Mucosa of descending colon (tissue), 3 donors: ENCODE measurements around the gene CFAP65. TPM values are rescaled to one million over a fixed set of nuclear protein-coding genes. Genes with fewer than 3 reads are reported as not detected.

ENCODE experiments used
- ATAC-seq: fragments of 200-7000 bp; cut with Tn5 transposase; one replicate; pipeline ENCODE4 v1.9.1; 2020; ENCODE audit warnings: mild to moderate bottlenecking, moderate library complexity
- DNase-seq, 3 donors: peaks; one replicate each; pipeline ENCODE4 v3.0.0-alpha.2; 2020
- H3K36me3 ChIP-seq: fragments of 200-600 bp; one replicate; pipeline ENCODE4 v1.8.0; 2021; ENCODE audit warnings: low read depth, mild to moderate bottlenecking
- H3K4me1 ChIP-seq: fragments of 200-600 bp; one replicate; pipeline ENCODE4 v1.8.0; 2021; ENCODE audit warnings: low read depth, mild to moderate bottlenecking
- H3K4me3 ChIP-seq: fragments of 200-600 bp; one replicate; pipeline ENCODE4 v1.8.0; 2021; ENCODE audit warnings: mild to moderate bottlenecking
- H3K9me3 ChIP-seq: fragments of 200-600 bp; one replicate; pipeline ENCODE4 v1.8.0; 2021; ENCODE audit warnings: mild to moderate bottlenecking
- CTCF ChIP-seq: fragments of 200-600 bp; IDR thresholded peaks from one replicate; pipeline ENCODE4 v1.8.0; 2022; ENCODE audit warnings: antibody characterized with exemption, mild to moderate bottlenecking
- intact Hi-C, 2 donors: fragments of 100-400 bp; cut with DNase I in 1 of 2; cut with micrococcal nuclease in 1 of 2; formaldehyde crosslinking; loops; one replicate each; pipeline versions ENCODE4 v1.11.0 to v1.11.1; 2022; cut with DNase I, micrococcal nuclease
- total RNA-seq, 3 donors: library from RNA; stranded (reverse); fragmentation: NEBNext Ultra II Directional in 2 of 3; extraction: Animal tissue kit (Norgen Biotek cat#: 25700) in 2 of 3; gene quantifications; one replicate each; pipeline versions ENCODE4 v1.2.1 to v1.2.4, GENCODE V29; 2021 to 2023
- donor health status: DM: no; HTN: no; CAD: no; lungs with moderate emphysema.
- donor health status: DM: no; HTN: no; CAD: no.
- donor health status: DM: no; HTN: yes; CAD: no.

CFAP65 gene
- total RNA-seq, 3 donors from 2014 or later = 0.09 to 0.46 (median 0.27) TPM

- Histone ChIP-seq H3K4me3 (no peak overlapping the region), H3K36me3 (no peaks in the 10 kb centered on the region), H3K4me1 (no peaks in the 10 kb centered on the region), H3K9me3 (no peaks in the 10 kb centered on the region)
- intact Hi-C loops = loop anchor here in 1 of 2 donors (10.0 kb wide), 1 partner anchor 124 kb away; no protein-coding TSS in a partner anchor
- ATAC-seq (peak; percentile 5), DNase-seq (no peak)
- TF ChIP-seq CTCF = no peak
These were observed 11.0 kb downstream of the CFAP65 start for GRCh38 chr2:219030177-219030940.

- Histone ChIP-seq H3K36me3 (no peaks in the 10 kb centered on the region), H3K4me1 (no peaks in the 10 kb centered on the region), H3K9me3 (no peaks in the 10 kb centered on the region), H3K4me3 (no peak overlapping the region)
- peak; percentile 98 for TF ChIP-seq CTCF
- peak; percentile 80 to 91 (median 90) for DNase-seq
- intact Hi-C loops = loop anchor here in 1 of 2 donors (10.0 kb wide), 1 partner anchor 125 kb away; no protein-coding TSS in a partner anchor
- ATAC-seq = peak; percentile 98
These were observed 11.5 kb downstream of the CFAP65 start for GRCh38 chr2:219029829-219030165.

GRCh38 chr2:219028996-219029828 lies 12.1 kb downstream of the CFAP65 start:
- no peak for TF ChIP-seq CTCF
- ATAC-seq = no peak
- intact Hi-C loops = no loop called here
- Histone ChIP-seq H3K9me3 (no peaks in the 10 kb centered on the region), H3K4me3 (no peak overlapping the region), H3K36me3 (no peaks in the 10 kb centered on the region), H3K4me1 (no peaks in the 10 kb centered on the region)
- DNase-seq = no peak

GRCh38 chr2:219028141-219028540 lies 13.2 kb downstream of the CFAP65 start:
- Histone ChIP-seq H3K4me1 (no peaks in the 10 kb centered on the region), H3K9me3 (no peaks in the 10 kb centered on the region), H3K4me3 (no peak overlapping the region), H3K36me3 (no peaks in the 10 kb centered on the region)
- no peak for DNase-seq
- TF ChIP-seq CTCF = no peak
- no peak for ATAC-seq
- intact Hi-C loops = no loop called here

- TF ChIP-seq CTCF = no peak
- no peaks in the 10 kb centered on the region for H3K9me3 ChIP-seq
- H3K36me3 ChIP-seq = no peaks in the 10 kb centered on the region
- H3K4me3 ChIP-seq = no peak overlapping the region
- intact Hi-C loops = no loop called here
- DNase-seq (no peak), ATAC-seq (no peak)
- no peaks in the 10 kb centered on the region for H3K4me1 ChIP-seq
These were observed 13.7 kb downstream of the CFAP65 start for GRCh38 chr2:219027511-219028055.
